ENCODE data around the gene CTDSPL. TPM values are rescaled to one million over a fixed set of nuclear protein-coding genes. Genes with fewer than 3 reads are reported as not detected.

The CTDSPL gene
- total and polyA plus RNA-seq, 2 experiments from 2014 or later, result 7.1 to 33.4 TPM

DNA sequence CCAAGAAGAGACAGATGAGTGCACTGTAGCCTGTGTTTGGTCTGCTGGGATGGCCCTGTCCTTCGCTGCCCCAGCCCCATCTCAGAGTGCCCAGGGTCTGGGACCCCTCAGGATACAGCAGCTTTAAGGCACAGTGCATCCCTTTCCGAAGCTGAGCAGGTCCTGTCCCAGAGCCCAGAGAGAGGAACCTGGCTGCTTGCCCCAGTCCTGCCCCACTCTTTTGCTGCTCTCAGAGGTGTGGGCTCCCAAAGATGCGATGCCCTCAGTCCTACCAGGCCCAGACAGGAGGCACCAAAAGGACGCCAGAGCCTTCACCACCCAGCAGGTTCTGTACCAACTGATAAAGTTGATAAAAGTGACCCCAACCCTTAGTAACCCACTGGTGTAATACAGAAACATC, 159.5 kb downstream of the CTDSPL start:
- no peak overlapping the region for H2AFZ ChIP-seq

DNA sequence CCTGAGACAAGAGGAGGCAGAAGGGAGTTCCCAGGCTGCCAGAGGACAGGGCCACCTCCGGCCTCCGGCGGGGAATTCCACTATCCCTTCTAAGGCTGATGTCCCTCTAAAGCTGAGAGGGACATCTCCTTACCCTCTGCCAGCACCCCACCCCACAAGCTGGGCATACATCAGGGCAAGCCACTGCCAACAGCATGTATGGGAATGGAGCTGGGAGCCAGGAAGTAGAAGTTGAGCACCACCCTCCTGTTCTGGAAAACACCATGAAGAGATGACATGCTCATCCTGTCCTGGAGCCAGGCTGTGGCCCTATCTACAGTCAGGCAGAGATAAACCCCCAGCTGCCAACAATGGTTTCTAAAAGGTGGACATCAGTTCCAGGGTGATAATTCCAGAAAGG, 160.6 kb downstream of the CTDSPL start:
- TF ChIP-seq EZH2phosphoT487 (IDR thresholded peaks at IDR 0.05; ENCODE audit: insufficient read depth, low read depth) (no peak), EZH2 (IDR thresholded peaks at IDR 0.05; ENCODE audit: insufficient read depth, poor library complexity, severe bottlenecking) (no peak)
- no peaks in the 10 kb centered on the region for H4K20me1 ChIP-seq (ENCODE audit: insufficient read depth)
- 70 to 77% methylated on average over 3 of the region's 3 CpGs for WGBS, 2 experiments (ENCODE audit: low coverage in 1 of 2, low lambda C conversion rate in 2 of 2, missing lambda C conversion rate in 2 of 2)
- H3K9ac ChIP-seq, result no peak overlapping the region
- DNase-seq, result no peak
- in situ Hi-C loops (cut with MboI), result no loop called here
- no peaks in the 10 kb centered on the region for H3K36me3 ChIP-seq (ENCODE audit: low read depth)
- no peak overlapping the region for H3K4me3 ChIP-seq
- H3F3A ChIP-seq (ENCODE audit: insufficient read depth), result peaks cover 10% of the 10 kb centered on the region
- no peaks in the 10 kb centered on the region for H3K9me3 ChIP-seq (ENCODE audit: low read depth)
- H3K27ac ChIP-seq, result no peak overlapping the region
- peaks cover 10% of the 10 kb centered on the region for H3K4me1 ChIP-seq (ENCODE audit: insufficient read depth)
- H3K9me2 ChIP-seq (ENCODE audit: insufficient read depth), result no peaks in the 10 kb centered on the region
- H2AFZ ChIP-seq, result no peak overlapping the region
- H3K27me3 ChIP-seq (replicated peaks; ENCODE audit: insufficient read depth), result no peaks in the 10 kb centered on the region
- no peaks in the 10 kb centered on the region for H3K79me2 ChIP-seq (ENCODE audit: insufficient read depth)
- H3K4me2 ChIP-seq (ENCODE audit: unreplicated experiment), result no peak overlapping the region

More for the DNA sequence above, 159.5 kb downstream of the CTDSPL start:
- H3K27me3 ChIP-seq (replicated peaks; ENCODE audit: insufficient read depth), result no peaks in the 10 kb centered on the region
- no peak overlapping the region for H3K9ac ChIP-seq
- H4K20me1 ChIP-seq (ENCODE audit: insufficient read depth), result no peaks in the 10 kb centered on the region
- peaks cover 9% of the 10 kb centered on the region for H3K4me1 ChIP-seq (ENCODE audit: insufficient read depth)
- peaks cover 9% of the 10 kb centered on the region for H3F3A ChIP-seq (ENCODE audit: insufficient read depth)
- no peak for DNase-seq
- no peaks in the 10 kb centered on the region for H3K9me2 ChIP-seq (ENCODE audit: insufficient read depth)
- no peaks in the 10 kb centered on the region for H3K9me3 ChIP-seq (ENCODE audit: low read depth)
- WGBS, 2 experiments (ENCODE audit: low coverage in 1 of 2, low lambda C conversion rate in 2 of 2, missing lambda C conversion rate in 2 of 2), result 88% methylated on average over 4 of the region's 4 CpGs
- no peaks in the 10 kb centered on the region; the same call in 1 of the 2 replicates for H3K36me3 ChIP-seq (ENCODE audit: low read depth)
- TF ChIP-seq EZH2phosphoT487 (IDR thresholded peaks at IDR 0.05; ENCODE audit: insufficient read depth, low read depth) (no peak), EZH2 (IDR thresholded peaks at IDR 0.05; ENCODE audit: insufficient read depth, poor library complexity, severe bottlenecking) (no peak)
- in situ Hi-C loops (cut with MboI), result no loop called here
- no peak overlapping the region for H3K4me3 ChIP-seq
- H3K4me2 ChIP-seq (ENCODE audit: unreplicated experiment), result no peak overlapping the region
- H3K79me2 ChIP-seq (ENCODE audit: insufficient read depth), result no peaks in the 10 kb centered on the region
- H3K27ac ChIP-seq, result no peak overlapping the region

DNA sequence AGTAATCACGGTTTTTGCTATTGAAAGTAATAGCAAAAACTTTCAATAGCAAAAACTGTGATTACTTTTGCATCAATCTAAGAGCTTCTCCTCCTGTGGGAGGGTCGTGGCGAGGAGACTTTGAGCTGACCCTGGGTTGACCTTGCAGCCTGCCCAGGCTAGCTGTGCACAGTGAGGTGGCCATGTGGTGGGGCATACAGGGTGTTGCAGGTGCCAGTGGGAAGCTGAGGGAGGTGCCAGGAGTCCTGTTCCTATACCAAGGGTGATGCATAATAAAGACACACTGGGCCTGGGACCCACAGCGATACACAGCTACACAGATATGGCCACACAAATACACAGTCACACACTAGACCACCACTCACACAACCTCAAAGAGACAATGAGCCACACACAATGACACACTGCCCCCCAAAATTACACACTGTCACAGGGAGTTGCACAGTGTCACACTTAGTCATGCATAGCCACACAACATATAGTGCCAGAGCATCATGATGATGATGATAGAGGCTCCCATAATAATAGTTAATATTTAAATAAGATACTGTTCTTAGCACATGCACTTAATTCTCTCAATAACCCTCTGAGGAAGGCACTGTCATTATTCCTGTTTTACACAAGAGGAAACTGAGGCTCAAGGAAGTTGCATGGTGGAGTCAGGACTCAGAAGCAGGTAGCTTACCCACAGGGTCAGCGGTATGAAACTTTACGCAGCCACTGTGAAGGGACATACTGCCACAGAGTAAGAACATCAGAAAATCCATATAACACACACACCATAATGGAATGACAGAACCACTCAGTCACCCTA, 161.4 kb downstream of the CTDSPL start:
- H3K4me2 ChIP-seq (ENCODE audit: unreplicated experiment), result no peak overlapping the region
- H3F3A ChIP-seq (ENCODE audit: insufficient read depth), result peaks cover 10% of the 10 kb centered on the region
- no peaks in the 10 kb centered on the region for H3K9me2 ChIP-seq (ENCODE audit: insufficient read depth)
- H4K20me1 ChIP-seq (ENCODE audit: insufficient read depth), result no peaks in the 10 kb centered on the region
- in situ Hi-C loops (cut with MboI), result no loop called here
- H3K27ac ChIP-seq, result no peak overlapping the region
- no peak overlapping the region for H3K4me3 ChIP-seq
- no peaks in the 10 kb centered on the region for H3K27me3 ChIP-seq (replicated peaks; ENCODE audit: insufficient read depth)
- no peaks in the 10 kb centered on the region for H3K9me3 ChIP-seq (ENCODE audit: low read depth)
- no peaks in the 10 kb centered on the region for H3K79me2 ChIP-seq (ENCODE audit: insufficient read depth)
- H3K36me3 ChIP-seq (ENCODE audit: low read depth), result no peaks in the 10 kb centered on the region
- DNase-seq, result no peak
- TF ChIP-seq EZH2 (IDR thresholded peaks at IDR 0.05; ENCODE audit: insufficient read depth, poor library complexity, severe bottlenecking) (no peak), EZH2phosphoT487 (IDR thresholded peaks at IDR 0.05; ENCODE audit: insufficient read depth, low read depth) (no peak)
- no peak overlapping the region for H3K9ac ChIP-seq
- WGBS, 2 experiments (ENCODE audit: low coverage in 1 of 2, low lambda C conversion rate in 2 of 2, missing lambda C conversion rate in 2 of 2), result 71 to 76% methylated on average over 6 of the region's 6 CpGs
- H3K4me1 ChIP-seq (ENCODE audit: insufficient read depth), result peaks cover 10% of the 10 kb centered on the region
- peak overlapping the region; percentile 81; the same call in 1 of the 2 replicates for H2AFZ ChIP-seq

DNA sequence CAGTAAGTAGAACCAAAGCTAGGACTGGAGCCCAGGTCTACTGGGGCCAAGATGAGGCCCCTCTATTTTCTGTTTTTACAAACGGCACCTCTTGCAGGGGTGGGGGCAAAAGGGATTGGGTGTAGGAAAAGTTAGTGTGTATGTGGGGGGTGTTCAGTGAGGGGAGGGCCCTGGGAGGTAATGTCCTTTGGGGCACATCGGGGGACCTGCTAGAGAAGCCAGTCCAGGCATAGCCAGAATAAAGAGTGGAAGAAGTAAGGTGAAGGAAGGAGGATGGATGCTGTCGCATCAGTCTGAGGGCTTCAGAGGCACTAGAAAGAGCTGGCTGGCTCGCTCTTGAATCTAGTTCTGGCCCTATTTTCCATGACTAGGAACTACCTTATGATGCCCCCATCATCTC, 165.2 kb downstream of the CTDSPL start:
- Histone ChIP-seq H2AFZ (no peak overlapping the region), H3K27me3 (replicated peaks; ENCODE audit: insufficient read depth) (no peaks in the 10 kb centered on the region), H3K9me2 (ENCODE audit: insufficient read depth) (no peaks in the 10 kb centered on the region), H3K79me2 (ENCODE audit: insufficient read depth) (no peaks in the 10 kb centered on the region), H3K4me3 (no peak overlapping the region), H3K9ac (no peak overlapping the region), H3K9me3 (ENCODE audit: low read depth) (no peaks in the 10 kb centered on the region), H3K4me2 (ENCODE audit: unreplicated experiment) (no peak overlapping the region), H3K36me3 (ENCODE audit: low read depth) (no peaks in the 10 kb centered on the region), H3K27ac (no peak overlapping the region), H4K20me1 (ENCODE audit: insufficient read depth) (no peaks in the 10 kb centered on the region), H3F3A (ENCODE audit: insufficient read depth) (peaks cover 27% of the 10 kb centered on the region), H3K4me1 (ENCODE audit: insufficient read depth) (peaks cover 29% of the 10 kb centered on the region)
- in situ Hi-C loops (cut with MboI), result no loop called here
- TF ChIP-seq EZH2 (IDR thresholded peaks at IDR 0.05; ENCODE audit: insufficient read depth, poor library complexity, severe bottlenecking) (no peak), EZH2phosphoT487 (IDR thresholded peaks at IDR 0.05; ENCODE audit: insufficient read depth, low read depth) (no peak)
- no peak for DNase-seq
- WGBS, 2 experiments (ENCODE audit: low coverage in 1 of 2, low lambda C conversion rate in 2 of 2, missing lambda C conversion rate in 2 of 2), result 80 to 97% methylated on average over 3 to 4 of the region's 4 CpGs
